Dermis lymphatic vessel endothelial cell (primary cell): ENCODE data around the gene OLFML1. TPM values are rescaled to one million over a fixed set of nuclear protein-coding genes. Genes with fewer than 3 reads are reported as not detected.

ENCODE experiments used
- total RNA-seq: library from RNA; depleted of rRNA; stranded (reverse); fragments of >200 nt; gene quantifications from 2 replicates; pipeline ENCODE4 v1.2.1, GENCODE V29; 2014

Gene OLFML1
- total RNA-seq: 0.09 TPM in 1 of 2 replicates, not detected in the other

DNA sequence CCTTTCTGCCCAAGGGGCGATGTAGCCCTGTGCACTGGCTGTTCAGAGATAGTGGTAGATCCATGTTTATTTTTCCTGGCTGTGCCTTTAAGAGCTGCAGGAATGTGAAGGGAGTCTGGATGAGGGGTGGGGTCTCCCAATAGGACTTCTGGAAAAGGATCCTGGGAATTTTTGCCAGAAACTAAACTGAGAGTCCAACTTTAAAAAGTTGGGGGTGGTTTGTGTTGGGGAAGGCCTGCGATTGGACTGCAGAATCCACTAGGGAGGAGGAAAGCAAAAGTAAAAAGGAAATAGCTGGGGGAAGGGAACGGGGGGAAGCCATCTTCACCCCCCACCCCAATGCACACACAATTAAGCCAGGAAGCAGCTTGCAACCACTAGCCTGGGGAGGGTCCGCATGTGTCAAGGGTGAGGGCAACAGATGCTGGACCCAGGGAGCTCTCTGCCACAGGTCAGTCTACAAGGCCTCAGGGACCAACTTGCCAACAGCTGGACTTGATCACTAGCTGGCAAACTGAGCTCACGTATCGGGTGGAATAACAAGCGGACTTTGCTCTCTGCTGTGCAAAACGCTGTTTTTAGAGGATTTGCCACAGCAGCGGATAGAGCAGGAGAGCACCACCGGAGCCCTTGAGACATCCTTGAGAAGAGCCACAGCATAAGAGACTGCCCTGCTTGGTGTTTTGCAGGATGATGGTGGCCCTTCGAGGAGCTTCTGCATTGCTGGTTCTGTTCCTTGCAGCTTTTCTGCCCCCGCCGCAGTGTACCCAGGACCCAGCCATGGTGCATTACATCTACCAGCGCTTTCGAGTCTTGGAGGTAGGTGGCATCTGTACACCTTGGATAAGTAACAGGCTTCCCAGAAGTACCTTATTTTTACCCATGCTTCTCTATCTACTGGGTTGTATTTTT is at the start of gene OLFML1:
Gene OLFML1 (plus strand): TSS at position 321 of the 912 bp plus-strand sequence. CDS start 370 bp downstream, at position 691.

GRCh38 chr11:7513234-7514098 is 28.2 kb downstream of the OLFML1 start, which contains the start of gene PPFIBP2:
TSS of gene PPFIBP2 (plus strand) at chr11:7513999. CDS start at chr11:7549476, 35,477 bp downstream.

Other genes starting within 250 kb of the OLFML1 start
- gene SYT9, start 233.6 kb upstream of the OLFML1 start, total RNA-seq: 0.17 and 0.33 TPM in 2 replicates
- 1.5 and 2.3 TPM in 2 replicates for gene PPFIBP2, start 28.5 kb downstream of the OLFML1 start, total RNA-seq
- gene CYB5R2, start 188.0 kb downstream of the OLFML1 start, total RNA-seq: 0.26 and 0.33 TPM in 2 replicates
- not detected in 2 replicates for gene OVCH2, start 221.0 kb downstream of the OLFML1 start, total RNA-seq